GM12878 (cell line): ENCODE measurements around the gene EYS. TPM values are rescaled to one million over a fixed set of nuclear protein-coding genes. Genes with fewer than 3 reads are reported as not detected.

Source experiments
- ATAC-seq: fragments of 200-7000 bp; cut with Tn5 transposase; 3 replicates; pipeline ENCODE4 v1.9.1; 2020; ENCODE audit warnings: mild to moderate bottlenecking, moderate library complexity
- BruUV-seq: library from RNA; stranded (reverse); fragments of 400-500 nt; replicated peaks from 2 replicates; lab custom pipeline; 2021; lab: Mats Ljungman, UMichigan
- CTCF ChIA-PET: fragments of 300-600 bp; sonication (Branson Sonifier 250); formaldehyde crosslinking; extraction: SDS; loops from one replicate; lab custom pipeline; 2021; ENCODE audit warnings: inconsistent platforms; lab: Yijun Ruan, JAX
- POLR2A ChIA-PET: fragments of 350-600 bp; formaldehyde crosslinking; extraction: SDS; loops from one replicate; lab custom pipeline; 2021; ENCODE audit warnings: inconsistent platforms; lab: Charles Lee
- RAD21 ChIA-PET: fragments of 300-600 bp; sonication (Branson Sonifier 250); formaldehyde crosslinking; loops from one replicate; lab custom pipeline; 2023; ENCODE audit warnings: antibody characterized with exemption; ENCODE audit not compliant: unreplicated experiment; lab: Charles Lee
- SMC1A ChIA-PET: fragments of 300-600 bp; sonication (Branson Sonifier 250); formaldehyde crosslinking; loops from one replicate; lab custom pipeline; 2023; ENCODE audit not compliant: unreplicated experiment, uncharacterized antibody; lab: Charles Lee
- DNase-seq: peaks from one replicate; pipeline ENCODE4 v3.0.0-alpha.2; 2011; ENCODE audit warnings: low read depth, low spot score
- FAIRE-seq: peaks from 3 replicates; lab custom pipeline; 2011; peaks lifted over from hg19 to GRCh38; lab: Jason Lieb, UNC
- H2AFZ ChIP-seq: 2 replicates; pipeline ENCODE4 v1.6.0; 2011; ENCODE audit warnings: low read depth, low read length, control low read depth; ENCODE audit not compliant: control insufficient read depth
- H3K27ac ChIP-seq: 2 replicates; pipeline ENCODE4 v1.5.1; 2011; ENCODE audit warnings: control low read depth; ENCODE audit not compliant: control insufficient read depth, insufficient read depth
- H3K27me3 ChIP-seq, 2 experiments: replicated peaks in 1 of 2; 2 replicates each; pipeline versions ENCODE4 v1.6.0 to v1.6.1; 2011; ENCODE audit warnings: low read length in 1 of 2; ENCODE audit not compliant: control insufficient read depth in 2 of 2, insufficient read depth in 2 of 2
- H3K36me3 ChIP-seq, 2 experiments: 2 replicates each; pipeline ENCODE4 v1.5.1; 2011; ENCODE audit warnings: low read length in 1 of 2; ENCODE audit not compliant: control insufficient read depth in 2 of 2, insufficient read depth in 2 of 2
- H3K4me1 ChIP-seq: 2 replicates; pipeline ENCODE4 v1.6.1; 2011; ENCODE audit warnings: mild to moderate bottlenecking, low read length, moderate library complexity, mixed read lengths; ENCODE audit not compliant: control insufficient read depth, insufficient read depth
- H3K4me2 ChIP-seq: 2 replicates; pipeline ENCODE4 v1.6.0; 2011; ENCODE audit warnings: control low read depth; ENCODE audit not compliant: control insufficient read depth, insufficient read depth
- H3K4me3 ChIP-seq: fragments of 200-600 bp; sonication (generic); 2 replicates; pipeline ENCODE4 v1.5.1; 2016
- H3K79me2 ChIP-seq: 2 replicates; pipeline ENCODE4 v1.6.0; 2011; ENCODE audit warnings: low read length; ENCODE audit not compliant: control insufficient read depth, insufficient read depth
- H3K9ac ChIP-seq: 2 replicates; pipeline ENCODE4 v1.8.0; 2011; ENCODE audit warnings: low read length, control low read depth, mixed read lengths; ENCODE audit not compliant: control insufficient read depth, insufficient read depth
- H3K9me3 ChIP-seq: replicated peaks from 3 replicates; pipeline ENCODE4 v1.5.1; 2011; ENCODE audit warnings: mild to moderate bottlenecking, low read length; ENCODE audit not compliant: control insufficient read depth, insufficient read depth
- H4K20me1 ChIP-seq: 2 replicates; pipeline ENCODE4 v1.6.0; 2011; ENCODE audit not compliant: control insufficient read depth, insufficient read depth
- HDAC2 ChIP-seq: fragments of 200-600 bp; sonication (generic); IDR thresholded peaks from 2 replicates; pipeline ENCODE4 v1.6.1; 2017
- JUNB ChIP-seq: IDR thresholded peaks from 2 replicates; pipeline ENCODE4 v1.6.1; 2016; ENCODE audit warnings: antibody characterized with exemption, mild to moderate bottlenecking
- NR2C1 ChIP-seq: fragments of 450-650 bp; IDR thresholded peaks from 2 replicates; pipeline ENCODE4 v1.6.1; 2017; ENCODE audit warnings: antibody characterized with exemption, mild to moderate bottlenecking, moderate library complexity
- SREBF2 ChIP-seq: IDR thresholded peaks from 2 replicates; pipeline ENCODE4 v1.6.1; 2012; ENCODE audit warnings: mild to moderate bottlenecking, low read length
- STAT3 ChIP-seq: IDR thresholded peaks from 2 replicates; pipeline ENCODE4 v1.6.1; 2011; ENCODE audit warnings: low read depth, low read length, improper control_type of control experiment
- USF2 ChIP-seq: IDR thresholded peaks from 2 replicates; pipeline ENCODE4 v1.6.1; 2011; ENCODE audit warnings: low read depth, low read length, improper control_type of control experiment, borderline replicate concordance
- WGBS: methylation state at CpG from one replicate; pipeline ENCODE4 v1.1.6; 2016; ENCODE audit warnings: low lambda C conversion rate; ENCODE audit not compliant: insufficient replicate concordance, insufficient coverage; ENCODE audit errors: missing lambda C conversion rate; 5-methylcytosine and 5-hydroxymethylcytosine counted together
- in situ Hi-C: fragments of 300-500 bp; cut with MboI; formaldehyde crosslinking; loops from 9 replicates; pipeline ENCODE4 v1.14.3; 2018; ENCODE audit warnings: mixed read lengths
- intact Hi-C: fragments of 100-400 bp; cut with micrococcal nuclease; formaldehyde crosslinking; loops from one replicate; pipeline ENCODE4 v1.14.2; 2022; ENCODE audit not compliant: unreplicated experiment
- polyA plus RNA-seq, 11 experiments: library from polyadenylated mRNA; depleted of rRNA in 4 of 11; unstranded in 6 of 11; stranded (reverse) in 5 of 11; fragments of >200 nt; fragmentation: Nextera tagmentation in 4 of 11; fragmentation: Illumina TruSeq in 1 of 11; extraction: Ambion mirVana in 4 of 11; extraction: Trizol in 1 of 11; gene quantifications; 1 replicate in 1 of 11; 2 replicates in 10 of 11; pipeline versions ENCODE4 v1.2.1 to v1.2.3, GENCODE V29; 2011 to 2016; ENCODE audit warnings: inconsistent platforms in 2 of 11, missing spikeins in 2 of 11, low read depth in 1 of 11
- total RNA-seq, 4 experiments: library from RNA; depleted of rRNA in 3 of 4; stranded (reverse); fragments of >200 nt in 3 of 4; fragmentation: Illumina TruSeq in 1 of 4; extraction: Trizol in 1 of 4; gene quantifications; 2 replicates each; pipeline versions ENCODE4 v1.2.1 to v1.2.3, GENCODE V29; 2013 to 2021
- TF ChIP-seq, protein P1 (sequence below): fragments of 450-650 bp; IDR thresholded peaks from 2 replicates; pipeline ENCODE4 v1.6.1; 2018; ENCODE audit warnings: borderline replicate concordance, mild to moderate bottlenecking; ENCODE audit not compliant: partially characterized antibody

The EYS gene
- total and polyA plus RNA-seq, 10 of the 15 experiments (the other 5 are each of a cell fraction or from before 2014, with no cell fraction given), result under 0.01 to 0.14 (median 0.02) TPM; not detected in 1

DNA sequence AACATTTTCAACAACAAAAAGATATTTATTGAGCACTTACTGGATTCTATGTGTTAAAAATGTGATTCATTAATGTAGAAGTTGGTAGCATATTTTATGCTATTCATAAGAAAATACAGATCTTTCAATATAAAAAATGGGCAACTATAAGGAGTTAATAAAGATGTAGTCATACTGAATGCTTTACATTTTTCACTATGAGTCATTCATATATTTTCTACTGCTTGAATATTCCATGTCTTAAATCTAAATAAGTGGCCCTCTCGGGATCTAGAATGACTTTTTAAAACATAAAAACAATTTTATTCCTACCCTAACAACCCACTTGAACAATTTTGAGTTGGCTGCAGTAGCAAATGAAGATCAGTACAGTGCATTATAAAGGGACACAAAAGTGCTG is 1709.3 kb downstream of the EYS start:
- Histone ChIP-seq H3K9me3 (no peaks in the 10 kb centered on the region), H3K4me2 (no peak overlapping the region), H3K27ac (no peak overlapping the region), H3K4me1 (no peaks in the 10 kb centered on the region), H3K9ac (no peak overlapping the region), H3K4me3 (no peak overlapping the region), H4K20me1 (no peaks in the 10 kb centered on the region), H2AFZ (no peak overlapping the region), H3K27me3 (no peaks in the 10 kb centered on the region), H3K36me3 (no peaks in the 10 kb centered on the region), H3K79me2 (no peaks in the 10 kb centered on the region)
- no TSS peak for BruUV-seq
- intact Hi-C loops, result no loop called here
- DNase-seq, result no peak
- in situ Hi-C loops, result no loop called here
- ChIA-PET CTCF (no interaction called here), SMC1A (no interaction called here), RAD21 (no interaction called here), POLR2A (no interaction called here)
- no peak for ATAC-seq
- 0% methylated on average over 1 of the region's 1 CpG for WGBS
- FAIRE-seq, result no peak
- TF ChIP-seq SREBF2 (no peak), JUNB (peak; percentile 26; the same call in 1 of the 2 replicates), HDAC2 (no peak), USF2 (no peak), STAT3 (no peak), NR2C1 (no peak)
- TF ChIP-seq, protein P1, sequence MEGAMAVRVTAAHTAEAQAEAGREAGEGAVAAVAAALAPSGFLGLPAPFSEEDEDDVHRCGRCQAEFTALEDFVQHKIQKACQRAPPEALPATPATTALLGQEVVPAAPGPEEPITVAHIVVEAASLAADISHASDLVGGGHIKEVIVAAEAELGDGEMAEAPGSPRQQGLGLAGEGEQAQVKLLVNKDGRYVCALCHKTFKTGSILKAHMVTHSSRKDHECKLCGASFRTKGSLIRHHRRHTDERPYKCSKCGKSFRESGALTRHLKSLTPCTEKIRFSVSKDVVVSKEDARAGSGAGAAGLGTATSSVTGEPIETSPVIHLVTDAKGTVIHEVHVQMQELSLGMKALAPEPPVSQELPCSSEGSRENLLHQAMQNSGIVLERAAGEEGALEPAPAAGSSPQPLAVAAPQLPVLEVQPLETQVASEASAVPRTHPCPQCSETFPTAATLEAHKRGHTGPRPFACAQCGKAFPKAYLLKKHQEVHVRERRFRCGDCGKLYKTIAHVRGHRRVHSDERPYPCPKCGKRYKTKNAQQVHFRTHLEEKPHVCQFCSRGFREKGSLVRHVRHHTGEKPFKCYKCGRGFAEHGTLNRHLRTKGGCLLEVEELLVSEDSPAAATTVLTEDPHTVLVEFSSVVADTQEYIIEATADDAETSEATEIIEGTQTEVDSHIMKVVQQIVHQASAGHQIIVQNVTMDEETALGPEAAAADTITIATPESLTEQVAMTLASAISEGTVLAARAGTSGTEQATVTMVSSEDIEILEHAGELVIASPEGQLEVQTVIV, result no peak
